ENCODE measurements around the gene SRCIN1.
"Not testable (repeated sequence)": the region's sequence is repeated elsewhere in the genome, so short reads cannot be mapped to it uniquely, and the experiment has no call there.

The SRCIN1 gene

DNA sequence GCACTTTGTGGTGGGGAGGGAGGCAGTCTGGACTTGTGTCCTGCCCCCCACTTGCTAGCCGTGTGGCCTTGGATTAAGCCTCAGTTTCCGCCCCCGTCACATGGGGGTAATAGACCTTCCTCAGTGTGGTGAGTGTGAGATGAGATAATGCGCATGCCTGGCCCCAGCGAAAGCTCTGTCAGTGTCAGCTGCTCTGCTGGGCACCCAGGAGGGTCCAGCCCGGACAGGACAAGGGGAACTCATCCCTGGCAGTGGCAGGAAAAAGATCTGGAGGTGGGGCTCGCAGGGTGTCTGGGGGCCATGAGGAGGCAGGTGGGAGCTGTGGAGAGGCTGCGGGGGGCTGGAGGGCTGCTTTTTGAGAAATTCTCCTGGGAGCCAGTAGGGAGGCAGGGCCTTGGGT lies 63.5 kb downstream of the SRCIN1 start:
- DNase-seq (ENCODE audit: low read depth): no peak

- no peak for DNase-seq (ENCODE audit: low read depth)
Measured at GRCh38 chr17:38541281-38541680, 64.5 kb downstream of the SRCIN1 start.

- no peak for DNase-seq (ENCODE audit: low read depth)
Measured at GRCh38 chr17:38540514-38541045, 65.2 kb downstream of the SRCIN1 start.

DNA sequence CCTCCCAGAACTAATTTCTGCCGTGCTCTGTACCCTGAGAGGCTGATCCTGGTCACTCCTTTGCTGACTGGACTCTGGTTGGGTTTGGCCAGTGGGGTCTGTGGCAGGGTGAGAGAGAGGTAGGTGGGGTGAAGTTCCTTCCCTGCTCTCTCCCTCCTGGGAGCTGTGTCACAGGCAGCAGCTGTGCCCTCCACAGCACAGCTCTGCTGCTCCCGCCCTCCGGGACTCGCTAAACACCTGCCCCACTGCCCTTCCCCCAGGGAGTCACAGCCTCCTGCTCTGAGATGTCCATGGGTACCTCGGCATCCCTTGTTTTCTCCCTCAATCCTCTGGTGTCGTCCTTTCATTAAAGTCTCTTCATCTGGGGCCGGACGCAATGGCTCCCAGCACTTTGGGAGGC lies 66.4 kb downstream of the SRCIN1 start:
- DNase-seq (ENCODE audit: low read depth): no peak

- no peak for DNase-seq (ENCODE audit: low read depth)
Measured at GRCh38 chr17:38538906-38539305, 66.8 kb downstream of the SRCIN1 start.

DNA sequence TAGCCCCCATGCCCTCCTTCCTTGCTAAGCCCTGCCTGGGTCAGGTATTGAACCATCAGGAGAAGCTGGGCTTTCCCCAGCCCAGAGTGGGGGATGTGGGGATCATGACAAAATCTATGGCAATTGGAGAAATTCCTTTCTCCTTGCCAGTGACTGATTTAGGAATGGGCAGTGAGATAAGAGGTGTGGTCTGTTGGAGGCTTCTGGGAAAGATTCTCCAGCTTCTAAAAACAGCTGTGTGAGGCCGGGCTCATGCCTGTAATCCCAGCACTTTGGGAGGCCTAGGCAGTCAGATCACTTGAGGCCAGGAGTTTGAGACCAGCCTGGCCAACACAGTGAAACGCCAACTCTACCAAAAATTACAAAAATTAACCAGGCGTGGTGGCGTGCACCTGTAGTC lies 69.1 kb downstream of the SRCIN1 start:
- no peak for DNase-seq (ENCODE audit: low read depth)

DNA sequence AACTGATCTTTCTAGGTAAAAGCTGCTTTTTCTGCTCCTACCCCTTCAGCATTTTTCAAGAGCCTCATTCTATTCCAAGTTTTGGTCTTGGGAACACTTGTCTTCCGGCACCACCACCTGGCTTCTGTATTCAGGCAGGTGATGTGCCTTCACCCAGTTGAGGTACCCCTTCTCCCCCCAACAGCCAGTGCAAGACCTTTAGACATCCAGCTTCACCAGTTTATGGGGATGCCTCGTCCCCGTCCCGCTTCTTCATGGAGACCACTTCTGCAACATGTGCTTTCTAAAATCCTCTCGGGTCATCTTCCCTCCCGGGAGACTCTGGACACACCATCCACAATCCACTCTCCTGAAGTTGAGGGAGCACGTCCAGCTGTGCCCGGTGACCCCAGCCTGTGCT lies 69.9 kb downstream of the SRCIN1 start:
- DNase-seq (ENCODE audit: low read depth): no peak

DNA sequence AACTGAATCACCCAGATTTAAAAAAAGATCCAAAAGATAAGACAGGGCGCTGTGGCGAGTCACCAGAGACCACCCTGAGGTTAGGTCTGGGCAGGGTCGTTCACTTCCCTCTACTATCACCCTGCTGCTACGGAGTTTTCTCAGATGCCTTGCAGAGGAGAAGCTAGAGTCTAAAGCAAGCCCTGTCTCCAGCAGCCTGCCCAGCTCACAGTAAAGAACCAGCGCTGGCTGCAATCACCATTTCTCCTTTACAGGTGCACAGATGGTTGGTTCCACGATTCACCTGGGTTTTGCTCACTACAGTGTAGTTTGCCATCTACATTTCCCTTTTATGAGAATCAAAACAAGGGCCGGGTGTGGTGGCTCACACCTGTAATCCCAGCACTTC lies 71.3 kb downstream of the SRCIN1 start:
- DNase-seq (ENCODE audit: low read depth): no peak

DNA sequence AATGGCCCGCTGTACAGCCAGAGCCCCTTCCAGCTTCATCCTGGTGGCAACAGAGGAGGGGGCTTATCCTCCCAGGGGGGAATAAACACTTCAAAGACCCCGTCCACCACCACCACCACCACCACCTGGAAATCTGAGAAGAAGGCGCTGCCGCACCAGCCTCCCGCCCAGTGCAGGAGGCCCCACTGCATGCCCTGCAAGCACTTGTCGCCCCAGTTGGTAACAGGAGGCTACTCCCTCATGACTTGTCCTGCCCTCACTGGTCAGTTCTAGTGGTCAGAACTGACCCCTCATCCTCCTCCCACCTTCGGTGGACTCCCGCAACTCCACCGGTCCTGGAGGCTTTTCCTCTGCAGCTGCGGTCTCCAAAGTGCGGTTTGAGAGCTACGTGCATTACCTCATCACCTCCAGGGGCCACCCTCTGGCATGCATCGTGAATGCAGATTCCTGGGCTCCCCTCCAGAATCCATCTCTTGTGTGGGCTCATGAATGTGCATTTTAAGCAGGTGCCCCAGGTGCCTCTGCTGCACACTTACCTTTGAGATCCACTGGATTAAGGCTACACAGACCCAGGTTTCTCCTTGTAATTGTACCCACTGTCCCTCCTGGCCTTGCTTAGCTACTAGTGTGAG lies 71.8 kb downstream of the SRCIN1 start:
- no peak for DNase-seq (ENCODE audit: low read depth)

DNA sequence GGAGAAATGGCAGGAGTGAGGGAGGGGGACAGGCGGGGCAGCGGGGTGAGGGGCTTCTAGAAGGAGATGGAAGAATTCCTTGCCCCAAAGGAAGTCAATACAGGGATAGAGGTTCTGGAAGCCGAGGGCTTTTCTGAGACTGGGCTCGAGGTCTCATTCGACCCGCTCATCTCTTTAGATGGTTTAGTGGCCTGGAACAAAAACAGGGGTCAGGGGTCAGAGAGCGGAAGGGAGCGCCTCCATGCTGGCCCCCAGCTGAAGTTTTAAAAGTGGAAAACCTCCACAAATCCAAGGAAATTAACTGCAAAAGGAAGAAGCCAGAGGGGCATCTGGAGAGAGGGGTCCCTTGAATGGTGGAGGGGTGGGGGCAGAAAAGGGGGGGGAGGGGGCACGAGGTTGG lies 72.5 kb downstream of the SRCIN1 start:
- DNase-seq (ENCODE audit: low read depth): no peak

DNA sequence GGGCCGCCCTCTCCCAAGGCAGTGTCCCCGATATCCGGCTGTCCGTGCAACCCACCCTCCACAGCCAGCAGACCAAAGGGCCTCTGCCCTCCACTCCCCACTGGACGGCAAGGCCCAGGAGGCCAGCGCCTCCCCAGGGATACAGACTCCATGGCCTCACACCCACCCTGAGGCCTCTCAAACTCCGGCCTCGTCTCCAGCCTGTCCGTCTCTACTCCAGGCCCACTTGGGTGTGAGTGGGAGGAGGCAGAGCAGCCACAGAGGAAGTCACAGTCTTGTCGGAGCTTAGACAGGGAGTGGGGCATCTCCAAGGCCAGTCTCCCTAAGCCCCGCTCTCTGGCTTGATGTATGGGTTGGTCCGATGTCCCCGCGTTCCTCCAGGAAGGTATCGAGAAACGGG lies 73.3 kb downstream of the SRCIN1 start:
- DNase-seq (ENCODE audit: low read depth): no peak

DNA sequence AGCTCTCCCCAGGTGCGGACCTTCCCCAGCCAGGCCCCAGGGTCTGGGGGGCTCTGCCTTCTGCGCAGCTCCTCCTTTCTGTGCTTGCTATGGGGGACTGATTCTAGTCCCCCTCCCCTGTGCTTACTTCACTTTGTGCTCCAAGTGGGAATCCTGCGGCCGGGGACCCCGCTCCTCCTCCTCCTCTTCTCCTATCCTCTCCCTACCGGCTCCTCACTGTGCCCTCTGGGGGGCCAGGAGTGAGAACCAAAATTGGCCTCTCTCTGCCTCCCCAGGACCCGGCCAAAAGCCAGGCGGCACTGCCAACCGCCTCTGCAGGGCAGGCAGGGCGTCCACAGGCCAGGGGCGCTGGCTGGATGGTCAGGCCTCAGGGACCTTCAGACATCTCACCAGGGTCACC lies 74.0 kb downstream of the SRCIN1 start:
- not testable (repeated sequence) for DNase-seq (ENCODE audit: low read depth)

- not testable (repeated sequence) for DNase-seq (ENCODE audit: low read depth)
Measured at GRCh38 chr17:38530856-38531255, 74.9 kb downstream of the SRCIN1 start.

- not testable (repeated sequence) for DNase-seq (ENCODE audit: low read depth)
Measured at GRCh38 chr17:38528141-38528540, 77.6 kb downstream of the SRCIN1 start.

DNA sequence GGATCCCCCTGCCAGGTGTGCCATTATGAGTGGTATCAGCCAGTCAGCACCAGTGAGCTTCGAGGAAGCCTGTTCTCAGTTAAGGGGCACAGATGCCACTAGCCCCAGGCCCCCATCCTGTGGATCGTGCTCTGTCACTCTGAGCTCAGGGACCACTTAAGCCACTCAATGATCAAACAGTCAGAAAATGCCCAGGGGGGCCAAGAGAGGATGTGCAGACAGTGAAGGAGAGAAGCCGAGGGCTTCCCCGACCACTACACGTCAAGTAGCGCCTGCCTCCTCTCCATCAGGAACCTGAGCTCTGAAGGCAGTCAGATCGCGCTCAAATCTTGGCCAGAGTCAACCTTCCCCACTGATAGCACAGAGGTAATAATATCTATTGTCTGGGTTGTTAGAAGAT lies 79.2 kb downstream of the SRCIN1 start:
- DNase-seq (ENCODE audit: low read depth): not testable (repeated sequence)

GRCh38 chr17:38512473-38513058 lies 93.2 kb downstream of the SRCIN1 start:
- DNase-seq (ENCODE audit: low read depth): peak; percentile 11

DNA sequence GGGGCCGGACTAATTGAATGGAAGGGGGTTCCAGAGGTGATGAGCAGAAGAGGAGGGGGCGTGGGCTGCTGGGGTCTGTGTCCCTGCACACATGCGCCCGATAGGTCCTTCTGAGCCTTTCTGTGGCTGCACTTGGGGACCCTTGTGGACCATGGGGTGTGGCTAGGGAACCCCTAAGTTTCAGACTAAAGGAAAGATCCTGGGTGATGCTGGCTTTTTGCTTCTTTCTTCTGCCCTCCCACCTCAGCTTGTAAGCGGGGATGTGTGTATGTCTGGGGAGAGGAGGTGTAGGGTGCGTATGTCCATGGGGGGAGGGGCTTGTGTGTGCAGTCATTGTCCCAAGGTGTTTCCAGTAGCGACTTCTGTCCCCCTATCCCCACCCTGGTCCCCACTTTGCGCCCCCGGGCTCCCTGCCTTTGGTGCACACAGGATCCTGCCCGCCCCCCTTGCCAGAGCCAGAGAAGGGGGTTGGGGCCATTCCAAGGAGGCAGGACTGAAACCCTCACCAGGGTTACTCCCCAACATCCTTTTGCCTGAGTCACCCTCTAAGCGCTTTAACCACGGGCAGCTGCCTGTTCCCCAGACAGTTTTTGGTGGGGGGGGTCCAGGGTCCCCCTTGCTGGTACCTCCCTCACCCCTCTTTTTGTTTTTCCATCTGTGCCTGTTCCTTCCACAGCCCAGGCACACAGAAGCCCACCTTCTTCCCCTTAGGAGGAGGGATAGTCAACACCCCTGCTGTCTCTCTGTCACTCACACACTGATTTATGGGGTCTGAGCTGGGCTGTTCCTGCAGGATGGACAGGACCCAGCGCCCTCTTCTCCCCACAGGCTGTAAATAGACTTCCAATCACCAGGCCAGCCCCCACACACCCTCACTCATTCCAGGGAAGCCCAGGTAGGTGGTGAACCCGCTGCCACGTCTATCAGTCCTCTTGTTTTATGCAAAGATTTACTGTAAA lies 94.3 kb downstream of the SRCIN1 start:
- peak; percentile 66 for DNase-seq (ENCODE audit: low read depth)

DNA sequence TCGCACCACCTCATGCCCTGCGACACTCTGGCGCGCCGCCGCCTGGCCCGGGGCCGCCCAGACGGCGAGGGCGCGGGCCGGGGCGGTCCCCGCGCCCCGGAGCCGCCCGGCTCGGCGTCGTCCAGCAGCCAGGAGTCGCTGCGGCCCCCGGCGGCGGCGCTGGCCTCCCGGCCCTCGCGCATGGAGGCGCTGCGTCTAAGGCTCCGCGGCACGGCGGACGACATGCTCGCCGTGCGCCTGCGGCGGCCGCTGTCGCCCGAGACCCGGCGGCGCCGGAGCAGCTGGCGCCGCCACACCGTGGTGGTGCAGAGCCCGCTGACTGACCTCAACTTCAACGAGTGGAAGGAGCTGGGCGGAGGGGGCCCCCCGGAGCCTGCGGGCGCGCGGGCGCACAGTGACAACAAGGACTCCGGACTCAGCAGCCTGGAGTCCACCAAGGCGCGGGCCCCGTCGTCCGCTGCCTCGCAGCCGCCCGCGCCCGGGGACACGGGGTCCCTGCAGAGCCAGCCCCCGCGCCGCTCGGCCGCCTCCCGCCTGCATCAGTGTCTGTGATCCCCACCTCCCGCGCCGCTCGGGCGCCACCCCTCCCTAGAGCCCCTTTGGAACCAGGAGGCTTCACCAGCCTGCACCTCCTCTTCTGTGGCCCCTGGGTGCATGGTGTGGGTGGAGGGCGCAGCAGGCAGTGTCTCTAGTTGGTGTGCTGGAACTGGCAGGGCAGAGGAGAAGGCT lies 95.2 kb downstream of the SRCIN1 start:
- peak; percentile 48 for DNase-seq (ENCODE audit: low read depth)

GRCh38 chr17:38509772-38510420 lies 95.9 kb downstream of the SRCIN1 start:
- DNase-seq (ENCODE audit: low read depth): peak; percentile 60

DNA sequence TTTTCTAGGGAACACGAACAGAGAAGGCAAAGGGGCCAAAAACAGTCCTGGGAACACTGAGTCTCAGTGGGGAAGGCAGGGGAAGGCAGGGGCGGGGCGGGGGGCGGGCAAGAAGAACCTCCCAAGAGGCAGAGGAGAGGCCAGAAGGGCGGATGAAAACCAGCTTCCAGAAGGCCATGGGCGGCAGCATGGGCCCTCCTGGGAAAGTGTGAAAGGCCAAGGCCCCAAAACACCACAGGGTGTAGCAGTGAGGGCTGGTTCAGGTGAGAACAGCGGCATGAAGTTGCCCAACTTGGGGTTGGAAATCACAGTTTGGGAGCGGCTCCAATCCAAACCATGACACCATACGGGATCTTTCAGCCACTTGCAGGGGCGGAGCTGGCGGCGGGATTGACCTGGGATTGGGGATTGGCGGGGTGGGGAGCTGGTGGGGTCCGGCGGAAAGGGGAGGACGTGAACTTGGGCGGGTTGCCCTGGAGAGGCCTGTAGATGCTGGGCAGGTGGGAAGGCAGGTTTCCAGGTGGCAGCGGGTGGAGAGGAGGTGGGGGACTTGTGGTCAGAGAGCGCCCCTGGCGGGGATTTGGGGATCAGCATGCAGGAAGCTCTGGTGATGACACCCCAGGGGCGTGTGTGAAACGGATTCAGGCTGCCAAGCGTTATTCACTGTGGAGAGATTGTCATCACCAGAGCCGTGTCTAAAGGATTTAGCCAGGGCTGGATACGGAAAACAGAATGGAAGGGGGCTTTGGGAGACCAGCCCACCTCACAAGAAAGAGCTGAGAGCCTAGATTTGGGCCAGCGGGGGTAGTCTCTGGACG lies 96.6 kb downstream of the SRCIN1 start:
- DNase-seq (ENCODE audit: low read depth): peak; percentile 92

DNA sequence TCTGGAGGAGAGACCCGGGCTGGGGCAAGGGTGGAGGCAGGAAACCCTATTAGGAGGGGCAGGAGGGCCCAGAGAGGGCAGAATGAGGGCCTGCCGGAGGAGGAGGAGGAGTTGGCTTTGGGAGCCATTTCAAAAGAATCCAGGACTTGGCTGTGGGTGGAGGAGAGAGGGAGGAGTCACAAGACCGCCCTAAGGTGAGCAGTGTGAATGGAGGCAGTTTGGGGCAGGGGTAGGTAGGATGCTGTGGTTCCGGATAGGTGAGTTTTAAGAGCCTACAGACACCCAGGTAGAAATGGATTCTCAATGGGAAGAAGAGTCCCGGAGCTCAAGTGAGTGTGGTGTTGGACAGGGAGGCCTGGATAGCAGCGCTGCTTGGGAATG lies 97.2 kb downstream of the SRCIN1 start:
- no peak for DNase-seq (ENCODE audit: low read depth)

All from iris pigment epithelial cell (primary cell).